GM23338 (cell line): ENCODE measurements around the gene EML3.

ENCODE experiments used
- CREB1 ChIP-seq: fragments of 250-450 bp; sonication (Bioruptor Pico); IDR thresholded peaks from 2 replicates; pipeline ENCODE4 v1.5.0; 2020; ENCODE audit warnings: low read depth, mild to moderate bottlenecking, moderate library complexity
- CTCF ChIP-seq, 2 experiments: fragments of 200-600 bp in 1 of 2; sonication (generic) in 1 of 2; conservative IDR thresholded peaks; 2 replicates each; pipeline versions ENCODE4 v1.5.1 to v1.6.1; 2016 to 2017; ENCODE audit warnings: antibody characterized with exemption in 2 of 2, low read depth in 2 of 2, mild to moderate bottlenecking in 2 of 2, moderate library complexity in 1 of 2
- ETS1 ChIP-seq: IDR thresholded peaks from 2 replicates; pipeline ENCODE4 v1.6.1; 2016; ENCODE audit warnings: antibody characterized with exemption
- EZH2 ChIP-seq: fragments of 200-600 bp; sonication (generic); IDR thresholded peaks from one replicate; pipeline ENCODE4 v1.8.0; 2017; ENCODE audit warnings: antibody characterized with exemption, mild to moderate bottlenecking, low read depth; ENCODE audit not compliant: unreplicated experiment
- EZH2phosphoT487 ChIP-seq: fragments of 200-600 bp; sonication (generic); IDR thresholded peaks from one replicate; pipeline ENCODE4 v1.8.1; 2018; ENCODE audit warnings: antibody characterized with exemption; ENCODE audit not compliant: unreplicated experiment
- JUNB ChIP-seq: IDR thresholded peaks from one replicate; pipeline ENCODE4 v1.6.1; 2016; ENCODE audit warnings: antibody characterized with exemption; ENCODE audit not compliant: unreplicated experiment
- NANOG ChIP-seq: IDR thresholded peaks from 2 replicates; pipeline ENCODE4 v1.6.1; 2016; ENCODE audit warnings: antibody characterized with exemption, borderline replicate concordance
- POLR2AphosphoS5 ChIP-seq: IDR thresholded peaks from 2 replicates; pipeline ENCODE4 v1.6.1; 2016; ENCODE audit warnings: antibody characterized with exemption, low read depth
- REST ChIP-seq: IDR thresholded peaks from one replicate; pipeline ENCODE4 v1.6.1; 2018; ENCODE audit warnings: antibody characterized with exemption; ENCODE audit not compliant: unreplicated experiment
- STAT1 ChIP-seq: IDR thresholded peaks from one replicate; pipeline ENCODE4 v1.6.1; 2016; ENCODE audit warnings: antibody characterized with exemption; ENCODE audit not compliant: unreplicated experiment
- ZNF114 ChIP-seq: fragments of 250-450 bp; sonication (Bioruptor Pico); IDR thresholded peaks from 2 replicates; pipeline ENCODE4 v1.5.0; 2020; ENCODE audit warnings: mild to moderate bottlenecking, moderate library complexity
- ZNF331 ChIP-seq: fragments of 250-450 bp; sonication (Bioruptor Pico); IDR thresholded peaks from 2 replicates; pipeline ENCODE4 v1.5.0; 2020; ENCODE audit warnings: low read depth, mild to moderate bottlenecking, moderate library complexity
- ZNF462 ChIP-seq: fragments of 250-450 bp; sonication (Bioruptor Pico); IDR thresholded peaks from 2 replicates; pipeline ENCODE4 v1.5.0; 2020; ENCODE audit warnings: mild to moderate bottlenecking, moderate library complexity

- TF ChIP-seq NANOG = no peak
- TF ChIP-seq CTCF (conservative IDR thresholded peaks at IDR 0.05; ENCODE audit: low read depth in 2 of 2) = no peak
- TF ChIP-seq EZH2 = no peak
- TF ChIP-seq POLR2AphosphoS5 = no peak
- no peak for TF ChIP-seq ETS1
- TF ChIP-seq EZH2phosphoT487 = no peak
- TF ChIP-seq ZNF331 (CRISPR knock-in tag) = no peak
- TF ChIP-seq JUNB = no peak
- no peak for TF ChIP-seq CREB1 (CRISPR knock-in tag)
- TF ChIP-seq REST = no peak
- no peak for TF ChIP-seq STAT1
- TF ChIP-seq ZNF114 (CRISPR knock-in tag) = no peak
- no peak for TF ChIP-seq ZNF462 (CRISPR knock-in tag)
Observed at GRCh38 chr11:62567018-62567633, 45.4 kb downstream of the EML3 start.
